Activated CD8-positive, alpha-beta memory T cell treated with anti-CD3 and anti-CD28 coated beads for 36 hours (primary cell): Measurements from ENCODE around the gene LRRC66. TPM values are rescaled to one million over a fixed set of nuclear protein-coding genes. Genes with fewer than 3 reads are reported as not detected.

Experiments
- total RNA-seq, 2 experiments: library from RNA; stranded (reverse); gene quantifications; one replicate each; pipeline ENCODE4 v1.2.3, GENCODE V29; 2021

The LRRC66 gene
- total RNA-seq, 2 experiments from 2014 or later, result 0.10 TPM; not detected in 1

Other genes with a start within 250 kb of the LRRC66 start
- 10 to 100 TPM; 33.9 to 34.4 TPM for gene DCUN1D4, start 177.2 kb downstream of the LRRC66 start, total RNA-seq
- 10 to 100 TPM; 14.1 to 14.4 TPM for gene SGCB, start 17.9 kb upstream of the LRRC66 start, total RNA-seq
- gene SPATA18, start 30.9 kb upstream of the LRRC66 start, total RNA-seq, result under 1 TPM; 0.19 to 0.40 TPM